HG03060 (cell line): ENCODE results near the gene LIN28A.

Experiments used
- ATAC-seq: cut with Tn5 transposase; IDR thresholded peaks from one replicate; pipeline ENCODE4 v1.9.1; 2021; ENCODE audit warnings: low read depth, moderate number of reproducible peaks; ENCODE audit not compliant: unreplicated experiment

Gene LIN28A

GRCh38 chr1:26477446-26478152 is 67.0 kb downstream of the LIN28A start:
- no peak for ATAC-seq

GRCh38 chr1:26478159-26478558 is 67.5 kb downstream of the LIN28A start:
- ATAC-seq, result no peak

- ATAC-seq, result no peak
These were observed 68.4 kb downstream of the LIN28A start for GRCh38 chr1:26478988-26479387.
